Measurements from ENCODE around the gene PKM.
"Not testable (repeated sequence)": the region's sequence is repeated elsewhere in the genome, so short reads cannot be mapped to it uniquely, and the experiment has no call there.

PKM gene

DNA sequence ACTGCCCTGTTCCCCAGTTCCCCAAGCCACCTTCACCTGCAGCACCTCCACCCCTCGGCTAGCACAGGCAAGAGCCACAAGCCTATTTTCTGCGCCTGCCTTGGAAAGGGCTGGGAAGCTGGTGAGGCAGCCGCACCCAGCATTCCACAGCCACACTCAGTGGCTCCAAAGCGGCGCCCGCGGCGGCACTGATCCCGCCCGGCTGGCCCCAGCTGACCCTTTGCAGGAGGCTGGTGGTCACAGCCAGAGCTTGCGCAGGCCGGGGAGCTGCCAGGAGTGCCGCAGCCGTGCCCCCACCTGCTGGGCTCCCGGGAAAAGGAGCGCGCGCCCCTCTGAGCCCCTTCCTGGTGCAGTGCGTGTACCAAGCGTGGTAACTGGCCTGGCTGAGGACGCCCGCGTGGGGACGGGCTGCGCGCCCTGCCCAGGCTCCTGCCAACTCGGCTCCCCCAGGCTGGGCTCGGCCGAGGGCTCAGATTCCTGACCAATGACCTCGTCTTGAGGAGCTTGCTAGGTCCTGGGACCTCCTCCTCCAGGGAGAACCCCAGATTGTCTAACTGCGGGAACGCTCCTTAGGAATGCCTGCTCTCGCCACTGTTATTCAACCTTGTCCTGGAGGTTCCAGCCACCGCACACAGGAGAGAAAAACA is 46.7 kb downstream of the PKM start:
- intact Hi-C loops (cut with DNase I): no loop called here
- peak in 14 of 42 donors; percentile 38 to 62 (median 48) for DNase-seq

DNA sequence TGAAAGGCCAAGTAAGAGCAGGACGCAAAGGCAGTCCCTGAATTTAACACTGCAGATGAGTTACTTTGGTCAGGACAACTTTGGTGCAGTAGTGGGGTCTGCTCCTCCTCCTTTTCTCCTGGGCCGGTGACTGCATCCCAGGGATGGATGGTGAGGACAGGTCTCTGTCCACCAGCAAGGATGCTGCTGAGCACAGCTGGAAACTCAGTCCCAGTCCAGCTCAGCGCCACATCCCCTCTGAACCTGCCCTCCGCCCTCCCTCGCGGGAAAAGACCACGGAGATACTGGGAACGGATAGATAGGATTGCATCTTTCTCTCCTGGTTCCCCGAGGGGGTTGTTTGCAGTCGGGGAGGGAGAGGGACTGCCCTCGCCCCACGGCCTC is 47.2 kb downstream of the PKM start:
- intact Hi-C loops (cut with DNase I): no loop called here
- no peak for DNase-seq

GRCh38 chr15:72182673-72183072 is 48.3 kb downstream of the PKM start:
- DNase-seq: peak in 2 of 42 donors; percentile 8 to 30
- intact Hi-C loops (cut with DNase I): no loop called here

- intact Hi-C loops (cut with DNase I): no loop called here
These were observed 48.7 kb downstream of the PKM start for GRCh38 chr15:72182244-72182643.

DNA sequence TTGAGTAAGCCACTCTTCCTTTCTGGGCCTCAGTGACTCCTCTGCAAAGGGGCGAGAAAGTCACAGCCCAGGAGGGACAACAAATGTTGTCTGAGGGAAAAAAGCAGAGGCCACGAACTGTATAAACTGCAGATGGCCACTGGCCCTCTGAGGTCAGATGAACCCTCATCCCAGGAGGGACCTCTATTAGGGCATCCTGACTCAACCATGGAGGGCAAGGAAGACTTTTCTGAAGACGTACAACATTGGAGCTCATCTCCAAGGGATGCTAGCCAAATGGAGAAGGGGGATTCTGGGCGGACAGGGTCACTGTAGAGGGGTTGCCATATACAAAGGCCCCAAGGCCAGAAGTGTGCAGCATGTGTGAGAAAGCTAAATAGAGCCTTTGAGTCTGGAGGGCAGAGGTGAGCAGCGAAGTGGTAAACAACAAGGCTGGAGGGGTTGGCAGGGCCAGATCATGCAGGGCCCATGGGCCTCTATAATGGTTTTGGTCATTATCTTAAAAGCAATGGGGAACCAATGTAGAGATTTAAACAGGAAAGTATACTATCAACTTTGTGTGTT is 50.1 kb downstream of the PKM start:
- intact Hi-C loops (cut with DNase I): no loop called here
- peak in 3 of 42 donors; percentile 5 to 24 (median 22) for DNase-seq

More at GRCh38 chr15:72182244-72182643, 48.7 kb downstream of the PKM start:
- DNase-seq: peak in 2 of 42 donors; percentile 21 to 32

GRCh38 chr15:72179950-72180581 is 50.9 kb downstream of the PKM start:
- DNase-seq: peak; percentile 59 to 93 (median 80)
- intact Hi-C loops (cut with DNase I): no loop called here

- intact Hi-C loops (cut with DNase I): no loop called here
- DNase-seq: peak in 6 of 42 donors; percentile 3 to 39 (median 12)
These were observed 51.9 kb downstream of the PKM start for GRCh38 chr15:72178976-72179585.

- peak in 2 of 42 donors; percentile 5 to 12 for DNase-seq
- intact Hi-C loops (cut with DNase I): no loop called here
These were observed 54.2 kb downstream of the PKM start for GRCh38 chr15:72176743-72177142.

GRCh38 chr15:72176159-72176558 is 54.8 kb downstream of the PKM start:
- peak in 10 of 42 donors; percentile 35 to 61 (median 42) for DNase-seq
- intact Hi-C loops (cut with DNase I): no loop called here

- peak in 3 of 42 donors; percentile 10 to 33 (median 25) for DNase-seq
- intact Hi-C loops (cut with DNase I): no loop called here
These were observed 55.6 kb downstream of the PKM start for GRCh38 chr15:72175186-72176044.

GRCh38 chr15:72174551-72175165 is 56.3 kb downstream of the PKM start:
- intact Hi-C loops (cut with DNase I): no loop called here
- peak in 3 of 42 donors; percentile 13 to 28 (median 15) for DNase-seq

GRCh38 chr15:72173864-72174550 is 57.0 kb downstream of the PKM start:
- DNase-seq: peak in 2 of 42 donors; percentile 9 to 16

GRCh38 chr15:72173401-72173800 is 57.6 kb downstream of the PKM start:
- DNase-seq: peak in 1 of 42 donors; percentile 25
- intact Hi-C loops (cut with DNase I): no loop called here

More at GRCh38 chr15:72173864-72174550, 57.0 kb downstream of the PKM start:
- intact Hi-C loops (cut with DNase I): no loop called here

DNA sequence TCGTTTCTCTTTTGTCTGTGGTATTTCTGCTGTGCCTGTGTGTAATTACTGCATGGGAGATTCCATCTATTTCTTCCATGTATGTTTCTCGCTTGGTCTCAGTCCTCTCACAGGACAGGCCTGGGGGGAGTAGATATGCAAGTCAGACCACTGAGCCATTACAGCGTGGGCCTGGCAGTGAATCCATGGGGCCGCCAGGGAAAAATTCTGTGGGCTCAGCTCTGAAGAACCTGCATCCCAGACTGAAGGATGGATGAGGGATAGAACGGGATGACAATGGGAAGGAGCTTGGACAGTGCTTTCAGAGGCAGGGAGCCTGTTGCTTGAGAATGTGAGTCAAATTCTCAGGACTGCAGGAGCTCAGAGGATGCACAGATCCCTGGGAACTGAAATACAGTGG is 58.2 kb downstream of the PKM start:
- intact Hi-C loops (cut with DNase I): no loop called here
- DNase-seq: peak in 1 of 42 donors; percentile 1

DNA sequence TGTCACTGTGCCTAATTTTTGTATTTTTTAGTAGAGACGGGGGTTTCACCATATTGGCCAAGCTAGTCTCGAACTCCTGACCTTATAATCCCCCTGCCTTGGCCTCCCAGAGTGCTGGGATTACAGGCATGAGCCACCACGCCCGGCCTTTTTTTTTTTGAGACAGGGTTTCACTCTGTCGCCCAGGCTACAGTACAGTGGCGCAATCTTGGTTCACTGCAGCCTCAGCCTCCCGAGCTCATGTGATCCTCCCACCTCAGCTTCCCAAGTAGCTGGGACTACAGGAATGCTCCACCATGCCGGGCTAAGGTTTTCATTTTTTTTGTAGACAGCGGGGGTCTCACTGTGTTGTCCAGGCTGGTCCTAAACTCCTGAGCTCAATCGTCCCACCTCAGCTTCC is 59.0 kb downstream of the PKM start:
- peak in 1 of 42 donors; percentile 17 for DNase-seq
- intact Hi-C loops (cut with DNase I): not testable (repeated sequence)

DNA sequence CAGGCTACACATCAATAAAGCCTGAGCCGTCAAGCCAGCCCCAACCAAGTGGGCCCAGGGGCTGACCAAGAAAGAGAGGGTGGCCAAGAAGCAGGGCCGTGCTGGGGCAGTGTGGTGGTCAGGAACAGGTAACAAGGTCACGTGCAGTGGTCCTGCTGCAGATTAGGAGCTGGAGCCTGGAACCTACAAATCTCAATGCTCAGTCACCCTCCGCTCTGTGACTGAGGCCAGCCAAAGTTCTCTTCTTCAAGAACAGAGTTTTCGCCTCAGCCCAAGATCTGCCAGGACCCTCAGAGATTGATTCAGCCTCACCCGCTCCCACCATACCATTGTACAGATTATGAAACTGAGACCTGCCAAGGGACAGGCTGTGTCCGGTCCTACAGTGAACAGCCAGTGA is 60.3 kb downstream of the PKM start:
- intact Hi-C loops (cut with DNase I): no loop called here
- peak in 1 of 42 donors; percentile 28 for DNase-seq

- peak in 2 of 42 donors; percentile 2 to 37 for DNase-seq
- intact Hi-C loops (cut with DNase I): no loop called here
These were observed 60.9 kb downstream of the PKM start for GRCh38 chr15:72169921-72170611.

Measured in head of caudate nucleus (tissue), 42 donors.